GM12873 (cell line): ENCODE data around the gene WDR82.
A peak's percentile ranks its signal among the peaks of the same experiment; 100 is the strongest.

Experiments
- TF ChIP-seq, protein P1 (sequence below): IDR thresholded peaks from 2 replicates; pipeline ENCODE4 v1.5.1; 2012; ENCODE audit warnings: low read depth, mild to moderate bottlenecking, moderate library complexity, low read length, control low read depth; ENCODE audit not compliant: insufficient read depth; ENCODE audit errors: missing control alignments

Gene WDR82

DNA sequence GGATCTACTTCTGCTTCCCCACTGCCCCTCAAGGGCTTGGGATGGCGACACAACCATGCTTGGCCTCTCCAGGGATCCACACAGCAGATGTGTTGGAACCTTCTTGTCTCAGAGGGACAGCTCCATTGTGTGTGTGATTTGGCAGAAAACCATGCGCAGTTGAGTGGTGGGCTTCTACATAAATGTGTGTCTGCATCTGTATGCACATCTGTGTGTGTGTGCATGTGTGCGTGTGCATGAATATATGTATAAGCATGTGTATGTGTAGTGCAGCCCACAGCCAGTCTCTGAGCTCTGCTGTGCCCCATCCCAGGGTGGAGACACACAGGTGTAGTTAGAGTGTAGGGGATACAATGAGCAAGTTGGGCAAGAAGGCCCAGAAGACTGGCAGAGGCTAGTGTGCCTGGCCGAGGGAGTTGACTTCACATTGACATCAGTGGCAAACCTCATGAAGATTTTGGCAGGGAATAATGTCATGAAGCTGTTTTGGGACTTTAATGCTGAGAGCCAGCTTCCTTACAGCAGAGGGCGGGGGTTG is 17.3 kb upstream of the WDR82 start:
- TF ChIP-seq, protein P1, sequence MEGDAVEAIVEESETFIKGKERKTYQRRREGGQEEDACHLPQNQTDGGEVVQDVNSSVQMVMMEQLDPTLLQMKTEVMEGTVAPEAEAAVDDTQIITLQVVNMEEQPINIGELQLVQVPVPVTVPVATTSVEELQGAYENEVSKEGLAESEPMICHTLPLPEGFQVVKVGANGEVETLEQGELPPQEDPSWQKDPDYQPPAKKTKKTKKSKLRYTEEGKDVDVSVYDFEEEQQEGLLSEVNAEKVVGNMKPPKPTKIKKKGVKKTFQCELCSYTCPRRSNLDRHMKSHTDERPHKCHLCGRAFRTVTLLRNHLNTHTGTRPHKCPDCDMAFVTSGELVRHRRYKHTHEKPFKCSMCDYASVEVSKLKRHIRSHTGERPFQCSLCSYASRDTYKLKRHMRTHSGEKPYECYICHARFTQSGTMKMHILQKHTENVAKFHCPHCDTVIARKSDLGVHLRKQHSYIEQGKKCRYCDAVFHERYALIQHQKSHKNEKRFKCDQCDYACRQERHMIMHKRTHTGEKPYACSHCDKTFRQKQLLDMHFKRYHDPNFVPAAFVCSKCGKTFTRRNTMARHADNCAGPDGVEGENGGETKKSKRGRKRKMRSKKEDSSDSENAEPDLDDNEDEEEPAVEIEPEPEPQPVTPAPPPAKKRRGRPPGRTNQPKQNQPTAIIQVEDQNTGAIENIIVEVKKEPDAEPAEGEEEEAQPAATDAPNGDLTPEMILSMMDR = no peak

GRCh38 chr3:52294320-52295150 is 16.1 kb upstream of the WDR82 start:
- TF ChIP-seq, protein P1 = no peak

DNA sequence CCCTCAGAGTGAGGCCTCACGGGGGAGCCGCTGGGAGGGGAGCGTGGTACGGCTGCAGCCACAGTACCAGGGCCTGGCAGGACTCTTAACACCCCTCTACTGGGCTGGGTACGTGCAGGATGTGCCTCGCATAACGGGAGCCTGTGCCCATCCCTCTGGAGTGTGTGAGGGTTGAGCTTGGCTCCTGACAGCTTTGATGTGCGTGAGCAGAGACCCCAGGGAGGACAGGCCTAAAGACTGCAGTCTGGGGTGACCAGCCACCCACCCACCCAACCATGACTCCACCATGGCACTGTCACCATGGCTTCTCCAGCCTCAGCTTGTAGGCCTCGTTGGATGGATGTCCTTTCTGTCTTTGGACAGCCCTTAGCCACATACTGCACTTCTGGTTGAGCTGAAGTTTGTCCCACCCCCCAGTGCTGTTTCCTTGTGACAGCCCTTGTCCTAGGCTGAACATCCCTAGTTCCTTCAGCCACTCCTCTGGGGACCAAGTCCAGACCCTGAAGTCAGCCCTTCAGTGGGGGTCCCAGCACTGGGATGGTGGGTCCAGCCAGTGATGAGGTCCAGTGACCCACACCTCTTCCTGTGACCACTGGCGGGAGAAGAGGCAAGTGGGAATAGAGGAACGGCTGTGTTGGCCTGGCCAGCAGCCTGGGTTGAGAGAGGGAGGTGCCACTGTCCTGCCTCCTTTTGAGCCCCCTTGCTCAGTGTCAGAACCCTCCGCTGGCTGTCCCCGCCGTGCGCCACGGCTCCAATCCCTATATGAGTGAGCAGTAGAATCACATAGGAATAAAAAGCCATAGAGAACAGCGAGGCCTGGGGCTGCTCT is 15.3 kb upstream of the WDR82 start:
- TF ChIP-seq, protein P1 = no peak

- TF ChIP-seq, protein P1 = no peak
These were observed 14.0 kb upstream of the WDR82 start for GRCh38 chr3:52292247-52293065.

DNA sequence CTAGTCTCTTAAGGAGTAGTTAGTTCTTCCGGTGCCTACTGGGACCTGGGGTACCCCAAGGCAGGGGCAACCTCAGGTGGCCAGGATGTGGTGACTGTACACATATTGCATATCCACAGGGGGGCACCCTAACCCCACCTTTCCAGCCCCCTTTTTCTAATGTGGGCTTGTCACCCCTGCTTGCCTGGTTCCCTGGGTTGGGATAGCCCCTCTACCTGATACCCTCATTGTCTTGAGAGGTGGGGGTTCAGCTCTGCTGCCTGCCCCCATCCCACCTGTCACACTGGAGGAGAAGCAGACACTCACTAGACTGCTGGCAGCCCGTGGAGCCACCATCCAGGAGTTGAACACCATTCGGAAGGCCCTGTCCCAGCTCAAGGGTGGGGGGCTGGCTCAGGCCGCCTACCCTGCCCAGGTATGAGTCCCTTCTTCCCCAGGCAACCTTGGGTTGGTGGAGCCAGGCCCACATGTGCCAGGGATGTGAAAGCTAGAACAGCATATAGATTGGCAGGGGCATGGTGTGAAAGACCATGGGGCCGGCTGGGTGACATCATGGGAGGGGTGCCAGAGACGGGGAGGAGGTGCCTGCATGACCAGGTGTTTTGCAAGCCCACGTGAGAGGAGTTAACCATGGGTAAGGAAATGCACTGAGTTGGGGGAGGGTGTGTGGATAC is 13.2 kb upstream of the WDR82 start:
- TF ChIP-seq, protein P1 = peak; percentile 71

GRCh38 chr3:52290596-52291507 is 12.4 kb upstream of the WDR82 start:
- TF ChIP-seq, protein P1 = no peak
